IMR-90 (cell line): Measurements from ENCODE around the gene CCDC85B. TPM values are rescaled to one million over a fixed set of nuclear protein-coding genes. Genes with fewer than 3 reads are reported as not detected.

ENCODE experiments used
- ATAC-seq: fragments of 200-7000 bp; cut with Tn5 transposase; 2 replicates; pipeline ENCODE4 v1.9.1; 2020; ENCODE audit warnings: low read depth, mild to moderate bottlenecking, moderate library complexity
- BruUV-seq: library from RNA; stranded (reverse); fragments of 400-500 nt; replicated peaks from 2 replicates; lab custom pipeline; 2021; lab: Mats Ljungman, UMichigan
- CTCF ChIA-PET: fragments of 300-600 bp; formaldehyde crosslinking; extraction: SDS; loops from one replicate; lab custom pipeline; 2021; ENCODE audit warnings: antibody characterized with exemption; lab: Yijun Ruan, JAX
- POLR2A ChIA-PET: fragments of 300-600 bp; sonication (Branson Sonifier 250); formaldehyde crosslinking; loops from one replicate; lab custom pipeline; 2022; ENCODE audit warnings: antibody characterized with exemption; ENCODE audit not compliant: unreplicated experiment; lab: Charles Lee
- DNase-seq: peaks from one replicate; pipeline ENCODE4 v3.0.0; 2013
- H2AFZ ChIP-seq: replicated peaks from 2 replicates; pipeline ENCODE3; 2013; ENCODE audit warnings: low read length, mild to moderate bottlenecking; ENCODE audit not compliant: poor library complexity
- H2AK5ac ChIP-seq: 2 replicates; pipeline ENCODE4 v1.6.1; 2013; ENCODE audit warnings: low read depth, low read length, inconsistent platforms
- H2AK9ac ChIP-seq: replicated peaks from 2 replicates; pipeline ENCODE3; 2013; ENCODE audit warnings: mild to moderate bottlenecking, low read depth, low read length, moderate library complexity; ENCODE audit not compliant: poor library complexity
- H2BK120ac ChIP-seq: 2 replicates; pipeline ENCODE4 v1.6.1; 2013; ENCODE audit warnings: low read depth, low read length, inconsistent platforms
- H2BK15ac ChIP-seq: 3 replicates; pipeline ENCODE4 v1.6.1; 2013; ENCODE audit warnings: low read depth, low read length, inconsistent platforms
- H2BK20ac ChIP-seq: 2 replicates; pipeline ENCODE4 v1.6.1; 2013; ENCODE audit warnings: low read depth, mild to moderate bottlenecking, inconsistent platforms, low read length, moderate library complexity
- H2BK5ac ChIP-seq: 2 replicates; pipeline ENCODE4 v1.6.1; 2013; ENCODE audit warnings: mild to moderate bottlenecking, low read depth, low read length, inconsistent platforms; ENCODE audit not compliant: poor library complexity, severe bottlenecking
- H3K14ac ChIP-seq: replicated peaks from 2 replicates; pipeline ENCODE4 v1.6.1; 2013; ENCODE audit warnings: low read depth, low read length, inconsistent platforms
- H3K18ac ChIP-seq: 2 replicates; pipeline ENCODE4 v1.6.1; 2013; ENCODE audit warnings: low read depth, low read length, control low read depth
- H3K23ac ChIP-seq: 2 replicates; pipeline ENCODE4 v1.6.1; 2013; ENCODE audit warnings: low read depth, low read length, inconsistent platforms
- H3K27ac ChIP-seq: 2 replicates; pipeline ENCODE4 v1.5.1; 2013; ENCODE audit warnings: mild to moderate bottlenecking, control low read depth, low read length; ENCODE audit not compliant: insufficient read depth
- H3K27me3 ChIP-seq: 2 replicates; pipeline ENCODE4 v1.6.1; 2013; ENCODE audit warnings: low read length; ENCODE audit not compliant: control insufficient read depth, insufficient read depth
- H3K36me3 ChIP-seq: 2 replicates; pipeline ENCODE4 v1.6.1; 2013; ENCODE audit warnings: low read length, mixed read lengths; ENCODE audit not compliant: control insufficient read depth, insufficient read depth
- H3K4ac ChIP-seq: 2 replicates; pipeline ENCODE4 v1.6.1; 2013; ENCODE audit warnings: low read depth, low read length, inconsistent platforms
- H3K4me1 ChIP-seq: 2 replicates; pipeline ENCODE4 v1.6.1; 2013; ENCODE audit warnings: low read length, mixed read lengths; ENCODE audit not compliant: control insufficient read depth, insufficient read depth
- H3K4me2 ChIP-seq: 2 replicates; pipeline ENCODE4 v1.6.1; 2013; ENCODE audit warnings: low read depth, mild to moderate bottlenecking, control low read depth, low read length, moderate library complexity
- H3K4me3 ChIP-seq: 2 replicates; pipeline ENCODE4 v1.5.1; 2013; ENCODE audit warnings: low read depth, mild to moderate bottlenecking, control low read depth, low read length, moderate library complexity; ENCODE audit not compliant: insufficient read depth
- H3K56ac ChIP-seq: 2 replicates; pipeline ENCODE4 v1.6.1; 2013; ENCODE audit warnings: low read length, inconsistent platforms; ENCODE audit not compliant: insufficient read depth; ENCODE audit errors: extremely low read depth
- H3K79me1 ChIP-seq, 2 experiments: 2 replicates each; pipeline ENCODE4 v1.6.1; 2013; ENCODE audit warnings: low read length in 2 of 2, inconsistent platforms in 1 of 2, low read depth in 1 of 2
- H3K9ac ChIP-seq: 2 replicates; pipeline ENCODE4 v1.6.1; 2013; ENCODE audit warnings: low read depth, low read length, control low read depth
- H3K9me1 ChIP-seq: 2 replicates; pipeline ENCODE4 v1.6.1; 2013; ENCODE audit warnings: low read length, inconsistent platforms; ENCODE audit not compliant: insufficient read depth
- H3K9me3 ChIP-seq: 2 replicates; pipeline ENCODE4 v1.6.1; 2013; ENCODE audit warnings: low read length; ENCODE audit not compliant: control insufficient read depth, insufficient read depth
- H4K20me1 ChIP-seq: 2 replicates; pipeline ENCODE4 v1.6.1; 2013; ENCODE audit warnings: low read length, inconsistent platforms; ENCODE audit not compliant: insufficient read depth
- H4K5ac ChIP-seq: 2 replicates; pipeline ENCODE4 v1.6.1; 2013; ENCODE audit warnings: mild to moderate bottlenecking, low read depth, low read length, control low read depth
- H4K8ac ChIP-seq, 2 experiments: 2 replicates each; pipeline ENCODE4 v1.6.1; 2013; ENCODE audit warnings: low read depth in 2 of 2, low read length in 2 of 2, control low read depth in 1 of 2, inconsistent platforms in 1 of 2
- H4K91ac ChIP-seq: 2 replicates; pipeline ENCODE4 v1.6.1; 2013; ENCODE audit warnings: low read depth, low read length, inconsistent platforms; ENCODE audit not compliant: insufficient read depth
- BHLHE40 ChIP-seq: fragments of 150-350 bp; IDR thresholded peaks from 2 replicates; pipeline ENCODE4 v1.6.1; 2016; ENCODE audit warnings: mild to moderate bottlenecking, low read depth, low read length
- CEBPB ChIP-seq: IDR thresholded peaks from 2 replicates; pipeline ENCODE4 v1.6.1; 2012; ENCODE audit warnings: low read depth, low read length, improper control_type of control experiment
- CHD1 ChIP-seq: IDR thresholded peaks from 2 replicates; pipeline ENCODE4 v1.6.1; 2012; ENCODE audit warnings: low read depth, low read length, improper control_type of control experiment
- MAFK ChIP-seq: IDR thresholded peaks from 2 replicates; pipeline ENCODE4 v1.6.1; 2012; ENCODE audit warnings: low read depth, low read length, improper control_type of control experiment
- MAZ ChIP-seq: IDR thresholded peaks from 2 replicates; pipeline ENCODE4 v1.6.1; 2012; ENCODE audit warnings: low read depth, mild to moderate bottlenecking, low read length, improper control_type of control experiment, moderate library complexity, borderline replicate concordance
- MXI1 ChIP-seq: IDR thresholded peaks from 2 replicates; pipeline ENCODE4 v1.6.1; 2012; ENCODE audit warnings: low read depth, mild to moderate bottlenecking, low read length, moderate library complexity, borderline replicate concordance
- NFE2L2 ChIP-seq: fragments of 150-350 bp; IDR thresholded peaks from 2 replicates; pipeline ENCODE4 v1.6.1; 2016; ENCODE audit warnings: low read depth, mild to moderate bottlenecking, low read length
- POLR2A ChIP-seq: IDR thresholded peaks from 2 replicates; pipeline ENCODE4 v1.6.1; 2012; ENCODE audit warnings: mild to moderate bottlenecking, low read depth, low read length
- RAD21 ChIP-seq: IDR thresholded peaks from 2 replicates; pipeline ENCODE4 v1.6.1; 2012; ENCODE audit warnings: low read length, improper control_type of control experiment
- RCOR1 ChIP-seq: IDR thresholded peaks from 2 replicates; pipeline ENCODE4 v1.6.1; 2012; ENCODE audit warnings: mild to moderate bottlenecking, low read length, improper control_type of control experiment; ENCODE audit not compliant: insufficient replicate concordance
- RFX5 ChIP-seq: IDR thresholded peaks from 2 replicates; pipeline ENCODE4 v1.8.0; 2012; ENCODE audit warnings: low read depth, mild to moderate bottlenecking, low read length, moderate library complexity
- SMC3 ChIP-seq: fragments of 150-350 bp; IDR thresholded peaks from 2 replicates; pipeline ENCODE4 v1.6.1; 2016; ENCODE audit warnings: low read depth, mild to moderate bottlenecking, antibody characterized with exemption, low read length, moderate library complexity
- USF2 ChIP-seq: fragments of 150-350 bp; IDR thresholded peaks from 2 replicates; pipeline ENCODE4 v1.6.1; 2017; ENCODE audit warnings: mild to moderate bottlenecking, antibody characterized with exemption, low read length, low read depth
- WGBS, 2 experiments: methylation state at CpG; one replicate each; pipeline versions ENCODE4 v1.1.5 to v1.1.7; 2013; ENCODE audit warnings: missing lambda C conversion rate in 2 of 2; ENCODE audit not compliant: insufficient read length in 1 of 2; ENCODE audit errors: extremely low coverage in 2 of 2; 5-methylcytosine and 5-hydroxymethylcytosine counted together
- dilution Hi-C: fragments of 300-500 bp; cut with HindIII; formaldehyde crosslinking; loops from one replicate; pipeline ENCODE4 v1.14.3; 2018; ENCODE audit warnings: low sequenced_read_pairs; ENCODE audit not compliant: unreplicated experiment
- in situ Hi-C: fragments of 300-500 bp; cut with MboI; formaldehyde crosslinking; loops from 3 replicates; pipeline ENCODE4 v1.14.3; 2019; ENCODE audit warnings: low sequenced_read_pairs, inconsistent platforms, mixed read lengths
- intact Hi-C: fragments of 100-400 bp; cut with micrococcal nuclease; formaldehyde crosslinking; loops from 2 replicates; pipeline ENCODE4 v1.10.0; 2022
- polyA plus RNA-seq, 3 experiments: library from polyadenylated mRNA; depleted of rRNA; stranded (reverse); fragments of >200 nt; gene quantifications; 2 replicates each; pipeline ENCODE4 v1.2.3, GENCODE V29; 2012; ENCODE audit warnings: low replicate concordance in 1 of 3
- total RNA-seq: library from RNA; depleted of rRNA; stranded (reverse); fragments of >200 nt; gene quantifications from 2 replicates; pipeline ENCODE4 v1.2.3, GENCODE V29; 2012
- TF ChIP-seq, protein P1 (sequence below): conservative IDR thresholded peaks from 2 replicates; pipeline ENCODE4 v1.5.1; 2012; ENCODE audit warnings: mild to moderate bottlenecking, low read depth, low read length, improper control_type of control experiment
- TF ChIP-seq, protein P2 (sequence below): fragments of 150-350 bp; IDR thresholded peaks from 2 replicates; pipeline ENCODE4 v1.6.1; 2016; ENCODE audit warnings: low read depth, mild to moderate bottlenecking, low read length, moderate library complexity, borderline replicate concordance

The CCDC85B gene
- total and polyA plus RNA-seq, 2 of the 4 experiments (the other 2 are of a cell fraction): 17.6 to 35.4 TPM

DNA sequence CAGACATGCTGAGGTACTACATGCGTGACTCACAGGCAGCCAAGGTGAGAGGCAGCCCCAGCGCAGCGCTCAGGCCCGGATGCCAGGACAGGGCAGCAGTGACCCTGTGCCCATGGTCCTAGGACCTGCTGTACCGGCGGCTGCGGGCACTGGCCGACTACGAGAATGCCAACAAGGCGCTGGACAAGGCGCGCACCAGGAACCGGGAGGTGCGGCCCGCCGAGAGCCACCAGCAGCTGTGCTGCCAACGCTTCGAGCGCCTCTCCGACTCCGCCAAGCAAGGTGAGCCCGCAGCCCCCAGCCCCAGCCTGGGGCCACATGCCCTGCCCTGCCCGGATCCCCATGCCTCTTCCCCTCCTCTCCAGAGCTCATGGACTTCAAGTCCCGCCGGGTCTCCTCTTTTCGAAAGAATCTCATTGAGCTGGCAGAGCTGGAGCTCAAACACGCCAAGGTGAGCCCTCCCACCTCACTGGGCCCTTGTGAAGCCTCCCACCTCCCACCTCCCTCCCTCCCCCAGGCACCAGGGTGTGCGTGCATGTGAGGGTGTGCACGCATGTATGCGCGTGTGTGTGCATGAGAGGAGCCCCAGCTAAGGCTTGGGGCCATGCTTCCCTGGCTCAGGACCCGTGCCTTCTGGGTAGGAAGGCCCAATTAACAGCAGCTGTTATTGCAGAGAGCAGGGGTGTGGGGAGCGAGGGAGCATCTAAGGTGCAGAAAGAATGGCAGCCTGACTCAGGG, 37.8 kb upstream of the CCDC85B start:
- peaks cover 59% of the 10 kb centered on the region for H3K36me3 ChIP-seq
- no peak overlapping the region for H3K9ac ChIP-seq
- no peak overlapping the region for H4K8ac ChIP-seq
- 96% methylated on average over 14 of the region's 33 CpGs; no CpG with 5 or more reads in 1 of the 2 experiments for WGBS, 2 experiments
- H2BK120ac ChIP-seq: no peak overlapping the region
- H3K27ac ChIP-seq: no peak overlapping the region
- peaks cover 4% of the 10 kb centered on the region for H3K4me1 ChIP-seq
- ATAC-seq (no peak), DNase-seq (no peak)
- H3K14ac ChIP-seq: no peak overlapping the region
- no peak overlapping the region for H3K4me2 ChIP-seq
- no peak overlapping the region for H2AFZ ChIP-seq
- no peak overlapping the region for H4K91ac ChIP-seq
- no TSS peak for BruUV-seq
- H2AK5ac ChIP-seq: no peak overlapping the region
- no peak overlapping the region for H2BK20ac ChIP-seq
- ChIA-PET POLR2A (interaction anchor here (1.0 kb wide), 1 partner anchor 140 kb away, joined by 4 read pairs; no protein-coding TSS in a partner anchor), CTCF (no interaction called here)
- peaks cover 76% of the 10 kb centered on the region for H4K20me1 ChIP-seq
- H3K18ac ChIP-seq: no peak overlapping the region
- no peak overlapping the region for H4K5ac ChIP-seq
- no peak overlapping the region for H3K23ac ChIP-seq
- intact Hi-C loops: no loop called here
- H3K9me3 ChIP-seq: no peaks in the 10 kb centered on the region
- in situ Hi-C loops: no loop called here
- no peak overlapping the region for H3K4ac ChIP-seq
- peaks cover 29% of the 10 kb centered on the region for H3K9me1 ChIP-seq
- H3K56ac ChIP-seq: no peak overlapping the region
- H3K4me3 ChIP-seq: no peak overlapping the region
- no peak overlapping the region for H2BK15ac ChIP-seq
- H3K79me1 ChIP-seq: peaks cover 20 to 60% of the 10 kb centered on the region in 2 experiments
- H2BK5ac ChIP-seq: no peak overlapping the region
- peak overlapping the region; percentile 70 for H2AK9ac ChIP-seq
- no peaks in the 10 kb centered on the region for H3K27me3 ChIP-seq
- dilution Hi-C loops: no loop called here
- TF ChIP-seq, protein P1, sequence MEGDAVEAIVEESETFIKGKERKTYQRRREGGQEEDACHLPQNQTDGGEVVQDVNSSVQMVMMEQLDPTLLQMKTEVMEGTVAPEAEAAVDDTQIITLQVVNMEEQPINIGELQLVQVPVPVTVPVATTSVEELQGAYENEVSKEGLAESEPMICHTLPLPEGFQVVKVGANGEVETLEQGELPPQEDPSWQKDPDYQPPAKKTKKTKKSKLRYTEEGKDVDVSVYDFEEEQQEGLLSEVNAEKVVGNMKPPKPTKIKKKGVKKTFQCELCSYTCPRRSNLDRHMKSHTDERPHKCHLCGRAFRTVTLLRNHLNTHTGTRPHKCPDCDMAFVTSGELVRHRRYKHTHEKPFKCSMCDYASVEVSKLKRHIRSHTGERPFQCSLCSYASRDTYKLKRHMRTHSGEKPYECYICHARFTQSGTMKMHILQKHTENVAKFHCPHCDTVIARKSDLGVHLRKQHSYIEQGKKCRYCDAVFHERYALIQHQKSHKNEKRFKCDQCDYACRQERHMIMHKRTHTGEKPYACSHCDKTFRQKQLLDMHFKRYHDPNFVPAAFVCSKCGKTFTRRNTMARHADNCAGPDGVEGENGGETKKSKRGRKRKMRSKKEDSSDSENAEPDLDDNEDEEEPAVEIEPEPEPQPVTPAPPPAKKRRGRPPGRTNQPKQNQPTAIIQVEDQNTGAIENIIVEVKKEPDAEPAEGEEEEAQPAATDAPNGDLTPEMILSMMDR: no peak
- no peak for TF ChIP-seq NFE2L2
- TF ChIP-seq RAD21: no peak
- TF ChIP-seq, protein P2, sequence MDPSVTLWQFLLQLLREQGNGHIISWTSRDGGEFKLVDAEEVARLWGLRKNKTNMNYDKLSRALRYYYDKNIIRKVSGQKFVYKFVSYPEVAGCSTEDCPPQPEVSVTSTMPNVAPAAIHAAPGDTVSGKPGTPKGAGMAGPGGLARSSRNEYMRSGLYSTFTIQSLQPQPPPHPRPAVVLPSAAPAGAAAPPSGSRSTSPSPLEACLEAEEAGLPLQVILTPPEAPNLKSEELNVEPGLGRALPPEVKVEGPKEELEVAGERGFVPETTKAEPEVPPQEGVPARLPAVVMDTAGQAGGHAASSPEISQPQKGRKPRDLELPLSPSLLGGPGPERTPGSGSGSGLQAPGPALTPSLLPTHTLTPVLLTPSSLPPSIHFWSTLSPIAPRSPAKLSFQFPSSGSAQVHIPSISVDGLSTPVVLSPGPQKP: no peak
- TF ChIP-seq MXI1: no peak
- no peak for TF ChIP-seq RFX5
- TF ChIP-seq SMC3: no peak
- no peak for TF ChIP-seq RCOR1
- TF ChIP-seq CHD1: no peak
- TF ChIP-seq MAFK: no peak
- TF ChIP-seq CEBPB: no peak
- TF ChIP-seq POLR2A: no peak; the same call in 1 of the 2 replicates
- no peak for TF ChIP-seq USF2
- TF ChIP-seq MAZ: no peak
- TF ChIP-seq BHLHE40: no peak
